Measurements from ENCODE around the gene RALA.
"Not testable (repeated sequence)": the region's sequence is repeated elsewhere in the genome, so short reads cannot be mapped to it uniquely, and the experiment has no call there.

RALA gene

GRCh38 chr7:39650676-39651075 lies 27.3 kb downstream of the RALA start:
- DNase-seq, result peak; percentile 71

GRCh38 chr7:39651265-39651664 lies 27.9 kb downstream of the RALA start:
- DNase-seq, result peak; percentile 70

- DNase-seq, result no peak
Measured at GRCh38 chr7:39656415-39656814, 33.0 kb downstream of the RALA start.

- peak; percentile 42 for DNase-seq
Measured at GRCh38 chr7:39659356-39660013, 36.1 kb downstream of the RALA start.

GRCh38 chr7:39661960-39662359 lies 38.6 kb downstream of the RALA start:
- DNase-seq, result no peak

GRCh38 chr7:39663263-39663662 lies 39.9 kb downstream of the RALA start:
- DNase-seq, result no peak

GRCh38 chr7:39664057-39664456 lies 40.7 kb downstream of the RALA start:
- DNase-seq, result no peak

- no peak for DNase-seq
Measured at GRCh38 chr7:39664585-39664984, 41.2 kb downstream of the RALA start.

- DNase-seq, result no peak
Measured at GRCh38 chr7:39666562-39666961, 43.2 kb downstream of the RALA start.

GRCh38 chr7:39667341-39667923 lies 44.1 kb downstream of the RALA start:
- DNase-seq, result peak; percentile 50

- not testable (repeated sequence) for DNase-seq
Measured at GRCh38 chr7:39668280-39668679, 44.9 kb downstream of the RALA start.

GRCh38 chr7:39670052-39670451 lies 46.7 kb downstream of the RALA start:
- DNase-seq, result no peak

- DNase-seq, result no peak
Measured at GRCh38 chr7:39670934-39671333, 47.6 kb downstream of the RALA start.

GRCh38 chr7:39672176-39672575 lies 48.8 kb downstream of the RALA start:
- no peak for DNase-seq

GRCh38 chr7:39673868-39674267 lies 50.5 kb downstream of the RALA start:
- DNase-seq, result no peak

- no peak for DNase-seq
Measured at GRCh38 chr7:39674406-39674805, 51.0 kb downstream of the RALA start.

- DNase-seq, result no peak
Measured at GRCh38 chr7:39676346-39676745, 53.0 kb downstream of the RALA start.

GRCh38 chr7:39678930-39679709 lies 55.7 kb downstream of the RALA start:
- peak; percentile 36 for DNase-seq

GRCh38 chr7:39679874-39680273 lies 56.5 kb downstream of the RALA start:
- not testable (repeated sequence) for DNase-seq

GRCh38 chr7:39681887-39682441 lies 58.6 kb downstream of the RALA start:
- no peak for DNase-seq

- DNase-seq, result peak; percentile 71
Measured at GRCh38 chr7:39683216-39683845, 60.0 kb downstream of the RALA start.

- DNase-seq, result peak; percentile 44
Measured at GRCh38 chr7:39686261-39686924, 63.0 kb downstream of the RALA start.

All from HCEC 1CT (cell line).